ENCODE data around the gene BRSK1.

- TF ChIP-seq CTCF (IDR thresholded peaks at IDR 0.05) (no peak), EP300 (IDR thresholded peaks at IDR 0.05) (no peak), POLR2AphosphoS5 (IDR thresholded peaks at IDR 0.05) (no peak), POLR2A (IDR thresholded peaks at IDR 0.05) (no peak)
Measured at GRCh38 chr19:55245236-55245904, 38.4 kb upstream of the BRSK1 start.
